B cell (primary cell): Measurements from ENCODE around the gene MAD1L1.

Source experiments
- EZH2 ChIP-seq: IDR thresholded peaks from 2 replicates; pipeline ENCODE4 v1.6.1; 2012; ENCODE audit warnings: borderline replicate concordance, low read depth, mild to moderate bottlenecking, moderate library complexity, low read length; ENCODE audit not compliant: insufficient read depth, poor library complexity, severe bottlenecking
- TF ChIP-seq, protein P1 (sequence below): fragments of 200-600 bp; IDR thresholded peaks from one replicate; pipeline ENCODE4 v1.8.0; 2022; ENCODE audit warnings: antibody characterized with exemption, mild to moderate bottlenecking

DNA sequence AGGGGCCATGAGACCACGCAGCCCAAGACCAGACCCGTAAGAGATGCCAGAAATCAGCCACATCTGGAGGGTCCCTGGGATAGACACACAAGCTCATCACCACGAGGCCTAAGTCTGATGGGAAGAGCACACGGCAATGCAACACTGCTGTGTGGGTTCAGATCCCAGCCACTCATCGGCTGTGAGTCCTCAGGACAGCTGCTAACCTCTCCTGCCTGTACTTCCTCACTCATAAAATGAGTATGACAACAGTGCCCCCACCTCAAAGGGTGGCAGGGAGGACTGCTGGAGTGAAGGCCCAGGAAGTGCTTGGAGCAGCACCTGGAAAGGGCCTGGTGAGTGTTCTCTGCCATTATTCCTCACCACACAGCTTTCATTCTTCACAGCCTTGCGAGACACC, 60.9 kb downstream of the MAD1L1 start:
- TF ChIP-seq, protein P1, sequence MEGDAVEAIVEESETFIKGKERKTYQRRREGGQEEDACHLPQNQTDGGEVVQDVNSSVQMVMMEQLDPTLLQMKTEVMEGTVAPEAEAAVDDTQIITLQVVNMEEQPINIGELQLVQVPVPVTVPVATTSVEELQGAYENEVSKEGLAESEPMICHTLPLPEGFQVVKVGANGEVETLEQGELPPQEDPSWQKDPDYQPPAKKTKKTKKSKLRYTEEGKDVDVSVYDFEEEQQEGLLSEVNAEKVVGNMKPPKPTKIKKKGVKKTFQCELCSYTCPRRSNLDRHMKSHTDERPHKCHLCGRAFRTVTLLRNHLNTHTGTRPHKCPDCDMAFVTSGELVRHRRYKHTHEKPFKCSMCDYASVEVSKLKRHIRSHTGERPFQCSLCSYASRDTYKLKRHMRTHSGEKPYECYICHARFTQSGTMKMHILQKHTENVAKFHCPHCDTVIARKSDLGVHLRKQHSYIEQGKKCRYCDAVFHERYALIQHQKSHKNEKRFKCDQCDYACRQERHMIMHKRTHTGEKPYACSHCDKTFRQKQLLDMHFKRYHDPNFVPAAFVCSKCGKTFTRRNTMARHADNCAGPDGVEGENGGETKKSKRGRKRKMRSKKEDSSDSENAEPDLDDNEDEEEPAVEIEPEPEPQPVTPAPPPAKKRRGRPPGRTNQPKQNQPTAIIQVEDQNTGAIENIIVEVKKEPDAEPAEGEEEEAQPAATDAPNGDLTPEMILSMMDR = no peak
- TF ChIP-seq EZH2 = no peak
